GM12878 (cell line): ENCODE data around the gene GDI2. TPM values are rescaled to one million over a fixed set of nuclear protein-coding genes. Genes with fewer than 3 reads are reported as not detected.

Experiments
- ATAC-seq: fragments of 200-7000 bp; cut with Tn5 transposase; 3 replicates; pipeline ENCODE4 v1.9.1; 2020; ENCODE audit warnings: mild to moderate bottlenecking, moderate library complexity
- BruUV-seq: library from RNA; stranded (reverse); fragments of 400-500 nt; replicated peaks from 2 replicates; lab custom pipeline; 2021; lab: Mats Ljungman, UMichigan
- CTCF ChIA-PET: fragments of 300-600 bp; sonication (Branson Sonifier 250); formaldehyde crosslinking; extraction: SDS; loops from one replicate; lab custom pipeline; 2021; ENCODE audit warnings: inconsistent platforms; lab: Yijun Ruan, JAX
- POLR2A ChIA-PET: fragments of 350-600 bp; formaldehyde crosslinking; extraction: SDS; loops from one replicate; lab custom pipeline; 2021; ENCODE audit warnings: inconsistent platforms; lab: Charles Lee
- RAD21 ChIA-PET: fragments of 300-600 bp; sonication (Branson Sonifier 250); formaldehyde crosslinking; loops from one replicate; lab custom pipeline; 2023; ENCODE audit warnings: antibody characterized with exemption; ENCODE audit not compliant: unreplicated experiment; lab: Charles Lee
- SMC1A ChIA-PET: fragments of 300-600 bp; sonication (Branson Sonifier 250); formaldehyde crosslinking; loops from one replicate; lab custom pipeline; 2023; ENCODE audit not compliant: unreplicated experiment, uncharacterized antibody; lab: Charles Lee
- DNase-seq: peaks from one replicate; pipeline ENCODE4 v3.0.0-alpha.2; 2011; ENCODE audit warnings: low read depth, low spot score
- FAIRE-seq: peaks from 3 replicates; lab custom pipeline; 2011; peaks lifted over from hg19 to GRCh38; lab: Jason Lieb, UNC
- H2AFZ ChIP-seq: 2 replicates; pipeline ENCODE4 v1.6.0; 2011; ENCODE audit warnings: low read depth, low read length, control low read depth; ENCODE audit not compliant: control insufficient read depth
- H3K27ac ChIP-seq: 2 replicates; pipeline ENCODE4 v1.5.1; 2011; ENCODE audit warnings: control low read depth; ENCODE audit not compliant: control insufficient read depth, insufficient read depth
- H3K27me3 ChIP-seq, 2 experiments: replicated peaks in 1 of 2; 2 replicates each; pipeline versions ENCODE4 v1.6.0 to v1.6.1; 2011; ENCODE audit warnings: low read length in 1 of 2; ENCODE audit not compliant: control insufficient read depth in 2 of 2, insufficient read depth in 2 of 2
- H3K36me3 ChIP-seq, 2 experiments: 2 replicates each; pipeline ENCODE4 v1.5.1; 2011; ENCODE audit warnings: low read length in 1 of 2; ENCODE audit not compliant: control insufficient read depth in 2 of 2, insufficient read depth in 2 of 2
- H3K4me1 ChIP-seq: 2 replicates; pipeline ENCODE4 v1.6.1; 2011; ENCODE audit warnings: mild to moderate bottlenecking, low read length, moderate library complexity, mixed read lengths; ENCODE audit not compliant: control insufficient read depth, insufficient read depth
- H3K4me2 ChIP-seq: 2 replicates; pipeline ENCODE4 v1.6.0; 2011; ENCODE audit warnings: control low read depth; ENCODE audit not compliant: control insufficient read depth, insufficient read depth
- H3K4me3 ChIP-seq: fragments of 200-600 bp; sonication (generic); 2 replicates; pipeline ENCODE4 v1.5.1; 2016
- H3K79me2 ChIP-seq: 2 replicates; pipeline ENCODE4 v1.6.0; 2011; ENCODE audit warnings: low read length; ENCODE audit not compliant: control insufficient read depth, insufficient read depth
- H3K9ac ChIP-seq: 2 replicates; pipeline ENCODE4 v1.8.0; 2011; ENCODE audit warnings: low read length, control low read depth, mixed read lengths; ENCODE audit not compliant: control insufficient read depth, insufficient read depth
- H3K9me3 ChIP-seq: replicated peaks from 3 replicates; pipeline ENCODE4 v1.5.1; 2011; ENCODE audit warnings: mild to moderate bottlenecking, low read length; ENCODE audit not compliant: control insufficient read depth, insufficient read depth
- H4K20me1 ChIP-seq: 2 replicates; pipeline ENCODE4 v1.6.0; 2011; ENCODE audit not compliant: control insufficient read depth, insufficient read depth
- ASH2L ChIP-seq: fragments of 300-600, 200-600 bp; sonication (generic); IDR thresholded peaks from 2 replicates; pipeline ENCODE4 v1.6.1; 2017; ENCODE audit warnings: low read depth, mild to moderate bottlenecking, borderline replicate concordance
- ATF3 ChIP-seq: IDR thresholded peaks from 2 replicates; pipeline ENCODE4 v1.6.1; 2011; ENCODE audit warnings: low read depth, mild to moderate bottlenecking, low read length, moderate library complexity, borderline replicate concordance; ENCODE audit errors: extremely low read depth
- CTCF ChIP-seq, 3 experiments: IDR thresholded peaks in 2 of 3; conservative IDR thresholded peaks in 1 of 3; 2 replicates each; pipeline ENCODE4 v1.5.1; 2011; ENCODE audit warnings: low read depth in 3 of 3, low read length in 3 of 3, mild to moderate bottlenecking in 3 of 3, control low read depth in 2 of 3, moderate library complexity in 2 of 3, inconsistent platforms in 1 of 3, mixed read lengths in 1 of 3; ENCODE audit not compliant: control insufficient read depth in 2 of 3, insufficient read depth in 1 of 3; ENCODE audit errors: extremely low read depth in 1 of 3
- MYB ChIP-seq: fragments of 150-350 bp; IDR thresholded peaks from 2 replicates; pipeline ENCODE4 v1.6.1; 2014; ENCODE audit warnings: mild to moderate bottlenecking, low read depth, low read length, borderline replicate concordance
- MYC ChIP-seq: IDR thresholded peaks from 2 replicates; pipeline ENCODE4 v1.6.1; 2011; ENCODE audit warnings: mild to moderate bottlenecking, low read length, moderate library complexity, inconsistent platforms; ENCODE audit not compliant: insufficient read depth, insufficient replicate concordance, insufficient read length, severe bottlenecking
- NFIC ChIP-seq: IDR thresholded peaks from 2 replicates; pipeline ENCODE4 v1.6.1; 2012; ENCODE audit warnings: low read depth, mild to moderate bottlenecking, inconsistent platforms, low read length, moderate library complexity
- PAX5 ChIP-seq: IDR thresholded peaks from 2 replicates; pipeline ENCODE4 v1.6.1; 2011; ENCODE audit warnings: low read depth, low read length, borderline replicate concordance
- SP1 ChIP-seq: IDR thresholded peaks from one replicate; pipeline ENCODE4 v1.6.1; 2011; ENCODE audit warnings: low read depth, low read length
- SREBF1 ChIP-seq: IDR thresholded peaks from 2 replicates; pipeline ENCODE4 v1.6.1; 2012; ENCODE audit warnings: mild to moderate bottlenecking, low read length
- TBL1XR1 ChIP-seq: IDR thresholded peaks from 2 replicates; pipeline ENCODE4 v1.6.1; 2012; ENCODE audit warnings: low read depth, low read length, improper control_type of control experiment
- WRNIP1 ChIP-seq: IDR thresholded peaks from 2 replicates; pipeline ENCODE4 v1.6.1; 2011; ENCODE audit warnings: low read depth, low read length, improper control_type of control experiment, borderline replicate concordance
- ZBED1 ChIP-seq: IDR thresholded peaks from 2 replicates; pipeline ENCODE4 v1.6.1; 2016; ENCODE audit warnings: borderline replicate concordance
- ZSCAN29 ChIP-seq: fragments of 450-650 bp; IDR thresholded peaks from 2 replicates; pipeline ENCODE4 v1.6.1; 2017; ENCODE audit warnings: mild to moderate bottlenecking, moderate library complexity
- WGBS: methylation state at CpG from one replicate; pipeline ENCODE4 v1.1.6; 2016; ENCODE audit warnings: low lambda C conversion rate; ENCODE audit not compliant: insufficient replicate concordance, insufficient coverage; ENCODE audit errors: missing lambda C conversion rate; 5-methylcytosine and 5-hydroxymethylcytosine counted together
- in situ Hi-C: fragments of 300-500 bp; cut with MboI; formaldehyde crosslinking; loops from 9 replicates; pipeline ENCODE4 v1.14.3; 2018; ENCODE audit warnings: mixed read lengths
- intact Hi-C: fragments of 100-400 bp; cut with micrococcal nuclease; formaldehyde crosslinking; loops from one replicate; pipeline ENCODE4 v1.14.2; 2022; ENCODE audit not compliant: unreplicated experiment
- polyA plus RNA-seq, 11 experiments: library from polyadenylated mRNA; depleted of rRNA in 4 of 11; unstranded in 6 of 11; stranded (reverse) in 5 of 11; fragments of >200 nt; fragmentation: Nextera tagmentation in 4 of 11; fragmentation: Illumina TruSeq in 1 of 11; extraction: Ambion mirVana in 4 of 11; extraction: Trizol in 1 of 11; gene quantifications; 1 replicate in 1 of 11; 2 replicates in 10 of 11; pipeline versions ENCODE4 v1.2.1 to v1.2.3, GENCODE V29; 2011 to 2016; ENCODE audit warnings: inconsistent platforms in 2 of 11, missing spikeins in 2 of 11, low read depth in 1 of 11
- total RNA-seq, 4 experiments: library from RNA; depleted of rRNA in 3 of 4; stranded (reverse); fragments of >200 nt in 3 of 4; fragmentation: Illumina TruSeq in 1 of 4; extraction: Trizol in 1 of 4; gene quantifications; 2 replicates each; pipeline versions ENCODE4 v1.2.1 to v1.2.3, GENCODE V29; 2013 to 2021
- TF ChIP-seq, protein P1 (sequence below): fragments of 450-650 bp; IDR thresholded peaks from 2 replicates; pipeline ENCODE4 v1.6.1; 2017; ENCODE audit warnings: low read depth, mild to moderate bottlenecking, moderate library complexity
- TF ChIP-seq, protein P2 (sequence below): fragments of 150-350 bp; IDR thresholded peaks from 2 replicates; pipeline ENCODE4 v1.6.1; 2016; ENCODE audit warnings: low read depth, low read length

GDI2 gene
- total and polyA plus RNA-seq, 10 of the 15 experiments (the other 5 are each of a cell fraction or from before 2014, with no cell fraction given) = 261 to 395 (median 276) TPM

GRCh38 chr10:5735119-5735518 is 78.1 kb downstream of the GDI2 start (continued):
- no peak for TF ChIP-seq PAX5
- no peak for TF ChIP-seq TBL1XR1
- no peak for TF ChIP-seq ZBED1
- no peak for TF ChIP-seq ASH2L
- TF ChIP-seq NFIC = no peak
- no peak for TF ChIP-seq ATF3
- TF ChIP-seq, all 136 proteins: peak for 0

DNA sequence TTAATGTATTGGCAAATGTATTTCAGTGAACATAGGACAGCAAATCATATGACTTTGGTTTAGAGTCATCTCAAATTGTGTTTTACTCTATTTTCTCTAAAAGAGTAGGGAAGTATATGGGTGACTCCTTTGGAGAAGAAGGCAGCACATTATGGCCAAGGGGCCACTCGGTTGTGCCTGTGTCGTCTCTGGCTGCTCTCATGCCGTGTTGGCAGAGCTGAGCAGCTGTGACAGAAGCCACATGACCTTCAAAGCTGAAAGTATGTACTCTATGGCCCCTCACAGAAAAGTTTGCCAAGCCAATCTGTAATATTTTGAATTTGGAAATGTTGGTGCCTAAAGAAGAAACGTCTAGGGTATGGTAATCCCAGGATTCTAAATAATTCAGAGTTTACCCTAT is 81.1 kb downstream of the GDI2 start:
- FAIRE-seq = no peak
- no peaks in the 10 kb centered on the region for H3K27me3 ChIP-seq
- no peak overlapping the region for H3K4me3 ChIP-seq
- CTCF ChIA-PET = no interaction called here
- peaks cover 8 to 17% of the 10 kb centered on the region in 2 experiments for H3K36me3 ChIP-seq
- no peaks in the 10 kb centered on the region for H3K9me3 ChIP-seq
- in situ Hi-C loops (no loop called here), intact Hi-C loops (no loop called here)
- RAD21 ChIA-PET = no interaction called here
- no peak for DNase-seq
- BruUV-seq = no TSS peak
- POLR2A ChIA-PET = no interaction called here
- H3K4me2 ChIP-seq = no peak overlapping the region
- no peaks in the 10 kb centered on the region for H4K20me1 ChIP-seq
- H3K79me2 ChIP-seq = no peaks in the 10 kb centered on the region
- SMC1A ChIA-PET = interaction anchor here (0.9 to 1.0 kb wide), 2 partner anchors 14 to 45 kb away, joined by 3 to 4 read pairs; no protein-coding TSS in a partner anchor
- H3K4me1 ChIP-seq = no peaks in the 10 kb centered on the region
- H2AFZ ChIP-seq = no peak overlapping the region
- H3K27ac ChIP-seq = no peak overlapping the region
- no peak for ATAC-seq
- no peak overlapping the region for H3K9ac ChIP-seq
- 88% methylated on average over 4 of the region's 4 CpGs for WGBS
- TF ChIP-seq MYC (no peak), SP1 (no peak), CTCF (IDR thresholded peaks at IDR 0.05 in 2 of 3, conservative IDR thresholded peaks at IDR 0.05 in 1 of 3; ENCODE audit: control insufficient read depth in 2 of 3, extremely low read depth in 1 of 3, insufficient read depth in 1 of 3, low read depth in 3 of 3, low read length in 3 of 3) (no peak), MYB (no peak), ZSCAN29 (no peak), ASH2L (no peak), WRNIP1 (no peak), SREBF1 (no peak)
- TF ChIP-seq, protein P1, sequence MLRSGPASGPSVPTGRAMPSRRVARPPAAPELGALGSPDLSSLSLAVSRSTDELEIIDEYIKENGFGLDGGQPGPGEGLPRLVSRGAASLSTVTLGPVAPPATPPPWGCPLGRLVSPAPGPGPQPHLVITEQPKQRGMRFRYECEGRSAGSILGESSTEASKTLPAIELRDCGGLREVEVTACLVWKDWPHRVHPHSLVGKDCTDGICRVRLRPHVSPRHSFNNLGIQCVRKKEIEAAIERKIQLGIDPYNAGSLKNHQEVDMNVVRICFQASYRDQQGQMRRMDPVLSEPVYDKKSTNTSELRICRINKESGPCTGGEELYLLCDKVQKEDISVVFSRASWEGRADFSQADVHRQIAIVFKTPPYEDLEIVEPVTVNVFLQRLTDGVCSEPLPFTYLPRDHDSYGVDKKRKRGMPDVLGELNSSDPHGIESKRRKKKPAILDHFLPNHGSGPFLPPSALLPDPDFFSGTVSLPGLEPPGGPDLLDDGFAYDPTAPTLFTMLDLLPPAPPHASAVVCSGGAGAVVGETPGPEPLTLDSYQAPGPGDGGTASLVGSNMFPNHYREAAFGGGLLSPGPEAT = no peak
- TF ChIP-seq, protein P2, sequence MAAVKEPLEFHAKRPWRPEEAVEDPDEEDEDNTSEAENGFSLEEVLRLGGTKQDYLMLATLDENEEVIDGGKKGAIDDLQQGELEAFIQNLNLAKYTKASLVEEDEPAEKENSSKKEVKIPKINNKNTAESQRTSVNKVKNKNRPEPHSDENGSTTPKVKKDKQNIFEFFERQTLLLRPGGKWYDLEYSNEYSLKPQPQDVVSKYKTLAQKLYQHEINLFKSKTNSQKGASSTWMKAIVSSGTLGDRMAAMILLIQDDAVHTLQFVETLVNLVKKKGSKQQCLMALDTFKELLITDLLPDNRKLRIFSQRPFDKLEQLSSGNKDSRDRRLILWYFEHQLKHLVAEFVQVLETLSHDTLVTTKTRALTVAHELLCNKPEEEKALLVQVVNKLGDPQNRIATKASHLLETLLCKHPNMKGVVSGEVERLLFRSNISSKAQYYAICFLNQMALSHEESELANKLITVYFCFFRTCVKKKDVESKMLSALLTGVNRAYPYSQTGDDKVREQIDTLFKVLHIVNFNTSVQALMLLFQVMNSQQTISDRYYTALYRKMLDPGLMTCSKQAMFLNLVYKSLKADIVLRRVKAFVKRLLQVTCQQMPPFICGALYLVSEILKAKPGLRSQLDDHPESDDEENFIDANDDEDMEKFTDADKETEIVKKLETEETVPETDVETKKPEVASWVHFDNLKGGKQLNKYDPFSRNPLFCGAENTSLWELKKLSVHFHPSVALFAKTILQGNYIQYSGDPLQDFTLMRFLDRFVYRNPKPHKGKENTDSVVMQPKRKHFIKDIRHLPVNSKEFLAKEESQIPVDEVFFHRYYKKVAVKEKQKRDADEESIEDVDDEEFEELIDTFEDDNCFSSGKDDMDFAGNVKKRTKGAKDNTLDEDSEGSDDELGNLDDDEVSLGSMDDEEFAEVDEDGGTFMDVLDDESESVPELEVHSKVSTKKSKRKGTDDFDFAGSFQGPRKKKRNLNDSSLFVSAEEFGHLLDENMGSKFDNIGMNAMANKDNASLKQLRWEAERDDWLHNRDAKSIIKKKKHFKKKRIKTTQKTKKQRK = no peak
